Stimulated activated CD8-positive, alpha-beta memory T cell treated with anti-CD3 and anti-CD28 coated beads, Interleukin-15, amount 100 ng/mL, for 4 hours (primary cell): ENCODE data around the gene FMNL2.

Experiments
- DNase-seq, 2 donors: peaks; one replicate each; pipeline ENCODE4 v3.0.0-alpha.2; 2020; ENCODE audit warnings: low read depth in 2 of 2

Gene FMNL2

DNA sequence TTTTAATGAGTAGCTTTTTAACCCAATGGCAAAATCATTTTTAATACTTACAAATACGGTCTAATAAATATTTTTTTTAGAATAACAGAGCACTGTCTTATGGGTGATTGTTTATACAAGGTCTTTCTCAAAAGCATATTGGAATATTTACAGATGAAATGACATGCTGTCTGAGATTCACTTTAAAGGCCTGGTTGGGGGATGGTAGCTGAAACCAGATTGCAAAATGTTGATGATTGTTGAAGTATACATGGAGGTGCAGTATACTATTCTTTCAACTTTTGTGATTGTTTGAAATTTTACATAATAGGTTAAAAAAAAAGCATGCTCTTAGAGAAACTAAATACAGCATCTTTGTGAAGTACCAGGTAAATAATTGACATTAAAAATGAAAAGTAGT is 111.2 kb downstream of the FMNL2 start:
- no peak for DNase-seq

DNA sequence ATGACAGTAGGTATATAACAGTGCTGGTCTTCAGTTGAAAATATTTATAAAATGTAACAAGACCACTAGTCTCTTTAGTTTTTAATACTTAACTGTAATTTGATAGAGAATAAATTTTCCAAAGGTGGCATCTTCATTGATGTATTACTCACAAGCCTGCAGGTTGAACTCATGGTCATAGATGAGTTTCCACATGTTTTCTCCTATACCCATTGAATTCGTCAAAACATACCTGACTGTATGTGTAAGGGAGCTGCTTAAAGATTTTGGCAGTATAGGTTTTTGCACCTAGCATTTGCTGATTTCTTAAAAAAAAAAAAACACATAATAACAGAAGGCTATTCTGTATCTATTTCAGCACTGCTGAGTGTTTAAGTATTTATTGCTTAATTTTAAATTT is 112.9 kb downstream of the FMNL2 start:
- no peak for DNase-seq

DNA sequence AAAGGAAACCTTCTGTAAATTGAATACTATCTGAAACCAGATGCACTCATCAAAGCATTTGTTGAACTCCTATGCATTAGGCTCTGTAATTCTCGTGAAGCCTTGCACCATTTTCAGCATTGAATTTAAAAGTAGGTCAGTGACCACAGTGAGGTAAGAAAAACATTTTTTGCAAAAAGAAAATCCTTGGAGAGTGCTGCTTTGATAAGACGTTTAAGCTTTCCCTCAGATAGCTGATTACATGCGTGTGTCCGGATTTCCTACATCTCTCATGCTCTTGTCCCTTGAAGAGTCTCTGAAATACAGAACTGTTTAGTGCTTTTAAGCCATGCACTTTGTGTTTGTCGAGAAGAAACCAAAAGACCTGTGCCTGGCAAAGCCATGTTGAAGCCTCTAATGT is 113.6 kb downstream of the FMNL2 start:
- DNase-seq = no peak

DNA sequence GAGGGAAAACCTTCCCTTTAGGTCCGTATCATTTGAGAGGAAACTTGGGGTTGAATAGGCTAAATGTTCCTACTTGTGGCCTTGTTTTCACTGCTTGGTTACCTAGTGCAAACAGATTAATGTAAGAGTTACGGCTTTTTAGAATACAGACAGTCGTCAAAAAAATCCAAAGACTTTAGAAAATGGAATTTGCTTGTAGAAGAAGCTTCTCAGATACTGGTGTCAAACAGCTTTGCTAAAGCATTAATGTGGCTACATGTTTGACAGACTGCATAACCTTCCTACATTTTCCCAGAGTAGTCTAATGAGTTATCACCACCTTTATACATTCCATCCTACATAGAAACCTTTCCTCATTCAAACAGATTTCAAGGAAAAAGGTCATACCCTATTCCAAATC is 114.6 kb downstream of the FMNL2 start:
- DNase-seq = no peak

DNA sequence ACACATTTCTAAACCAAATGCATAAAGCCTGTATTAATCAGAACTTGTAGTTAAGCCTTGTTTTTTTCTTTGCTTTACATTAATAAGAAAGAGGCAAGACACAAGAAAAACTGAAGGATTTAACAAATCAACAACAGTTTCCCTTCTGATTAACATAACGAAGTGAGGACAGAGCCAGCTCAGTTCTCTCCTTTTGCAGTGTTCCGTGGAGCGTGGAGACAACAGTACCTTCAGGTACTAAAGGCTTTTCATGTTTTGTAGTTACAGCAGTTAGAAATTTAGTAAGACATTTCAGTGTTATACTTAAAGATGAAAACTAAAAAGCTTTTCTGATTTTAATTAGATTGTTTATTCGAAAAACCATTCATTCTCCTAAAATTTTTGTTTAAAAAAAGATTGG is 115.2 kb downstream of the FMNL2 start:
- no peak for DNase-seq

DNA sequence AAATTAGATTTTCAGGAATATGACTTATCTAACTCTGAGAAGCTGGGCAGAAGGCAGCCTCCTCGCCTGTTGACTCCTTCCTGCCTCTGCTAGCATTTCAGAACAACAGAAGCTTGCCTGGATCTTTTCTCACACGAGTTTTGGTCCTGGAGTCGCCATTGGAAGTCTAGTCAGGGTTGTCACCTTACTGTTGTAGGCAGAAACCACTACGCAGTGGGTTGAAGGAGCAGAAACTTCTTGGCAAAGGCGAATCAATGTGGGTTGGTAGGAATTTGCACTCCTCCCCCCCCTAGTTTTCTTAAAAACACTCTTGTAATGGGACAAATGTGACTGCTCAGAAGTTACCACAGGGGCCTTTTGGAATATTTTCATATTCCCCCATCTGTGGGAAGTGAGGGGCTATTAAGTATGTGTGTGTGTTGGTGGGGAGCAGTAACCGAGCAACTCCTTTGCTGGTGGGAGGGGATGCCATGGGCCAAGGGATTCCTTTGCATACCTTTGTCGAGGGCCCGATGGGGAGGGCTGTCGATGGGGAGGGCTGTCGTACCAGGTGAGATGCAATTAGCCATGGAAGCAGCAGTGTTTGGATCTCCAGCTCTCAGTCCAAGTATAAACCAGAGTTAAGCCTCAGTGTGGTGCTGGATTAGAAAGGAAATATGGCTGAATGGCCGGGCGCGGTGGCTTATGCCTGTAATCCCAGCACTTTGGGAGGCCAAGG is 117.4 kb downstream of the FMNL2 start:
- DNase-seq = no peak

DNA sequence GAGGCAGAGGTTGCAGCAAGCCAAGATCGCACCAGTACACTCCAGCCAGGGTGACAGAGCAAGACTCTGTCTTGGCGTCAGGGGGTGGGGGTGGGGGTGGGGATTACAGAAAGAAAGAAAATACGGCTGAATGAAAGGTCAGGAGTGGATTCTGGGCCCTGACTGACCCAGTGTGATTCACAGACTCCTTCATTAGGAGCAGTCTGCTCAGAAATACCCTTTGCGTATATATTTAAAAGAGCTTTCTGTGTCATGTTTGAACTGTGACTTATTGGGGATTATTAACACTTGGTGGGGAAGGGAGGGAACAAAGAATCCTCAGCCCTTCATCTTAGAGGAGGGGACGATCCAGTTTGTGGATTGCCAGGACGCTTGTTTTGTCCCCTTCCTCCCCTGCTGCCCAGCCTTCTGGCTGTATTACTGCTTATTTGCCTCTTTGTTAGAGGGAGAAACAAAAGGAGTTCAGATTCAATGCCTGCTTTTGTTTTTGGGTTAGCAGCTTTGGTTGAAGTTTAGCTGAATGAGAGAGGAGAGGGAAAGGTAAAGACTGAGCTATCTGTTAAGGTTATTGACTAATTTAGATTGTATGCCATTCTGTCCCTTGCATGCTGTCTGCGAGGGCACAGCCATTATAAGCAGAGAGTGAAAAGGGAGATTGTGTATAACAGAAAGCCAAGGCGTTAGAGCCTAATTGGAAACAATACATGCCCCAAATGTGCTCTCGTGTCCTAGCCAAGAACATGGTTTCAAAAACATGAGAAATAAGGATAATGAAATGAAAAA is 118.3 kb downstream of the FMNL2 start:
- no peak for DNase-seq

DNA sequence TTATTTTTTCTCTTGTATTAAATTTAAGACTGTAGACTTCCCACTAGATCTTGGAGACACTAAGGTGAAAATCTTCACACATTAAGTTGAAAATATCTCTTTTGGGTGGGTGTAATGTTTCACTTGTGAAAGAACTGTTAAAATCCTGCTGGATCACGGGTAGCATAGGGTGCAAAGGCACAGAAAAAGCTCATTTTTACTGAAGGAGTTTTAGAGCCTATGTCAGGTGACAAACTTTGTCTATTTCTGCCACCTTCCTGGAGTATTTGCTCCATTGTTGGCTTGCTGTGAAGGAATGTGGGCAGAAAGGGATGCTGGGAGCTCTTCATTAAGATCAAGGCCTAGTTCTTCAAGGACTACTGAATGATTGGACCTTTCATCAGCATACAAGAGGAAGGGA is 119.4 kb downstream of the FMNL2 start:
- no peak for DNase-seq

DNA sequence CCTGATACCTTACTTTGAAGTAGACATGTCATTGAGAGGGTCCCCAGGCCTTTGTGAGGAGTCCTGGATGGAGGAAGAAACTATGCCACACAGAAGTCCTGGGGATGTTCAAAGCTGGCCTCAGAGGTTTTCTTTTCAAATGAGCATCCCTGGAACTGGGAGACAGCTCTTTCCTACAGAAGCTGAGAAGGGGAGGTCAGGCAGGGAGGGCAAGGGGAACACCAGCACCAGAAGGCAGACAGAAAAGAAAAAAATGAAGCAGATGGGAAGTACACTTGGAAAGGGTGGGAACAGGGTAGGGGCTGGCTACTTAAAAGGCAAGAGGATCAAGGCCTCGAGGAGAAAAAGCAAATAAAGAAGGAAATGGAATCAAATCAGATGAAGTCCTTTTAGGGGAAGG is 120.0 kb downstream of the FMNL2 start:
- no peak for DNase-seq

DNA sequence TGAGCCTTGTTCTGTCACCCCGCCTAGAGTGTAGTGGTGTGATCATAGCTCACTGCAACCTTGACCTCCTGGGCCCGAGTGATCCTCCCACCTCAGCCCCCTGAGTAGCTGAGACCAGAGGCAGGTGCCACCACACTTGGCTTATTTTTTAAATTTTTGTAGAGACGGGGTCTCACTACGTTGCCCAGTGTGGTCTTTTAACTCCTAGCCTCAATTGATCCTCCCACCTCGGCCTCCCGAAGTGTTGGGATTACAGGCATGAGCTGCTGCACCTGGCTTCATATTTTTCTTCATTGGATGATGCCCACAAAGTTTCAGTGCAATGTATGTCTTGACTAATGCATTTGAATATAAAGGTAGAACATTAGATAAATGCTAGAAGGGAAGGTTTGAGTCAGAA is 120.8 kb downstream of the FMNL2 start:
- DNase-seq = no peak

DNA sequence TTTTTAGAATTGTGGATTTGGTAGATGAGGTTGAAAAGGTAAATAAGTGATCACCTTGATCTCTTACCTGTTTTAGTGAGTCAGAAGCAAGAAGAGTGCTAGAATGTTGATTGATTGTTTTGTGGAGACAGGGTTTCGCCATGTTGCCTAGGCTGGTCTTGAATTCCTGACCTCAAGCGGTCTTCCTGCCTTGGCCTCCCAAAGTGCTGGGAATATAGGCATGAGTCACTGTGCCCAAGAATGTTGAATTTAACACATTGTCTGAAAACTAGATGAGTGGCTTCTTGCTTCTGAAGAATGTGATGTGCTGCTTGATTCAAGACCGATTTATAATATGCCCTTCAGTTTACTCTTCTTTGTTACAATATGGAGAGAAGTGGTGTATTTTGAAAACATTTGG is 121.3 kb downstream of the FMNL2 start:
- DNase-seq = no peak

DNA sequence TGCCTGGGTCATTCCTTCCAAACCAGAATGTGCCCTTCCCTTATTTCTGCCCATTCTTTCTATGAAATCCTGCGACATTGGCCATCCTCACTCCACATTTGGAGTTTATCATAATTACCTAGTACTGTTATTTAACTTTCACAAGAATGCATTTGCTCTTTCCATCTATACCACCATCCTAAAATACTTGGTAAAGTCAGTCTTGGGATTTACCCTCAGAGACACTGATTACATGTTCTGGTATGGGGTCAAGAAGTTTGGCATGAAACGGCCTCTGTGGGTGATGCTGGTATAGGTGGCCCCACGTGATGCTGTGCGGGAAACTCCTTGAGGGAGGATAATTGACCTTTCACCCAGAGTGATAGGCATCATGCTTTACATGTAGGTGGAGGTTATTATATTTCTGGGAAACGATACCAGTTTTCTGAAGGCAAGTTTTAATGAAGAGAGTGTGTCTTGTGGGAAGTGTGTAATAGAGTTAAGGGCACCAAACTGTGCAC is 123.5 kb downstream of the FMNL2 start:
- no peak for DNase-seq

DNA sequence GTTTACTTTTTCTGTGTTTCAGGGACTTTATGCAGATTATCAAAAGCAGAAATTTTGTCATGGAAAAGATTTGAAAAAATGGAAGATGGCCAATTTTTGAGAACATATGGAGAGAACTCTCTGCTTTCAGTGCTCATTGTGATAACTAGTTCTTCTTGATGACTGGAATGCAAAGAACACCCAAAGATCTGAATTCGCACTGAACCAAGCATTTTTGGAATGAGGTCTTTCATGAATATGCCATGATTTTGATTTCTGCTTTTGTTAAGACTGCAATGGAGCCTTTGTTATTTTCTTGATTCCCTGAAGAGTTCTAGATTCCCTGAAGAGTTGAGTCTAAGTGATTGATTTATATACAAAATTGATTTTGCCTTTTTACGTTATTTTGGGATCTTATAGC is 124.1 kb downstream of the FMNL2 start:
- DNase-seq = no peak

DNA sequence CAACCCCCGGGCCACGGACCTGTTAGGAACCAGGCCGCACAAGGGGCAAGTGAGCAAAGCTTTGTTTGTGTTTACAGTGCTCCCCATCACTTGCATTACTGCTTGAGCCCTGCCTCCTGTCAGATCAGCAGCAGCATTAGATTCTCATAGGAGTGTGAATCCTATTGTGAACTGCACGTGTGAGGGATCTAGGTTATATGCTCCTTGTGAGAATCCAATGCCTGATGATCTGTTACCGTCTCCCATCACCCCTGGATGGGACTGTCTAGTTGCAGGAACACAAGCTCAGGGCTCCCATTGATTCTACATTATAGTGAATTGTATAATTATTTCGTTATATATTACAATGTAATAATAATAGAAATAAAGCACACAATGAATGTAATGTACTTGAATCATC is 125.6 kb downstream of the FMNL2 start:
- no peak for DNase-seq

DNA sequence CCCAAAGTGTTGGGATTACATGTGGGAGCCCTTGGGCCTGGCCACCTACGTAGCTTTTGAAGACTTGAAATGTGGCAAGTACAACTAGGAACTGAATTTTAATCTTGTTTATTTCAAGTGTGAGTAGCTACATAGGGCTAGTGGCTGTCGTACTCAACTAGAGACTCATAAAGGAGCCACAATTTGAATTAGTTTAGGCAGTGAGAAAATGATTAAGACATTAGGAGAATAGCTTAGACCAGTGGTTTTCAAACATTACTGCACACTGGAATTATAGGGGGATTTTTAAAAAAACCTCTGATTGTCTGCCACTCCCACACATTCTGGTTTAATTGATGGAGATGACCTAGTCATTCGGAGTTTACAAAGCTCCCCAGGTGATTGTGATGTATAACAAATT is 127.1 kb downstream of the FMNL2 start:
- no peak for DNase-seq

DNA sequence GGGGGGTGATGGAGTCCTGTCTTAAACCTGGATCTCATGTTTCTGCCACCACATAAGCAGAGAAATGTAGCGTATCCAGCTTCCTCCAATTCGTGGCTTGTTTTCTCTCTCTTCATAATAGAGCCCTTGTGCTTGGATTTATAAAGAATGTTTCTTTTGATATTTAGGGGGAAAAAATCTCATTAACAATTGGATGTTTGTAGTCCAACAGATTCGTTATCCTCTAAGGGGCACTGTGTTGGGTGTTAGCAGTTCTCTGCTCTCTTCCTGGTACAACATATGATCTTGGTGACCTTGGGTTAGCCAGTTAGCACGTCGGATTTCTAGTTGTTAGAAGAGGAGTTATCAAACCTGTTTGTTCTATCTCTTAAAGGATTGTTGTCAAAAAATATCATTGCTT is 127.8 kb downstream of the FMNL2 start:
- no peak for DNase-seq

DNA sequence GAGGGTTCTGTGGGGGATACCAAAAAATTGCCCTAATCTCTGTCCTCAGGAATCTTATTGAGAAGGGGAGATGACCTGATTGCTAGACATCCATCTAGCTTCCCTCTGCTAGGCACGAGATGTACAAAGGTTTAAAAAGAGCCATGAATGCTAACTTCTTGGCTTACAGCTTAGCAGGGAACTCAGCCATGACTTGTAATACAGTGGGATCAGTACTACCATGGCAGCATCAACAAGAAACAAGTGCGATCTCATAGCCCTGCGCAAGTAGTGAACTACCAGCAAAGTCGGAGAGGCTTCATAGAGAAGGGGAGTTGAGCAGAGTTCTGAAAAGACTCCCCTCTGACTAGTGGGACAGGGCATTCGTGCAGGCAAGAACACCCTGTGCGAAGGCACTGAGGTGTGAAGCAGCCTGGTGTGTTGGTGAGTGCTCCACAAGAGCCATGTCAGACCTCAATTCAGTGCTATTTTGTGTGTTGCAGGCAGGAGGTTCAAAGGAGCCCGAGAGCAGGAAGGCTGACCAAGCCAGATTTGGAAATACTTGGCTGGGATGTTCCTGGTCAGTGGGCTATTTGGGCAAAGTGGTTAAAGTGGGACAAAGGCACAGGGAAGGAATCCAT is 130.0 kb downstream of the FMNL2 start:
- no peak for DNase-seq

DNA sequence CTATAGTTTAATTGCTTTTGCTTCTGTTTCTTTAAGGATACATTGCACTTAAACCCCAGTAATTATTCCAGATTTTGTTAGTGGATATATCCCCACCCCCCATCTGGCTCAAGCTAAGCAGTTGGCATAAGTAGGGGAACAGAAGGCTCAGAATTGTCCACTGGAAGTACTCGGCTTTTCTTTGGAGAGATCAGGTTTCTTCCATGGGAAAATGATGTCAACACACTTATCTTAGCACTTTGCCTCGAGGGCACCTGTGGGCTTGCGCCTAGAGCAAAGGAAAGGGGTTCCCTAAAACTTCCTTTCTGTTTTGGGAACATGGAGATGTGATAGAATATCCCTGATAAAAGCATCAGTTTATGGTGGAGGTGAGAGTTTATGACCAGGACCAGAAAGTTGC is 130.6 kb downstream of the FMNL2 start:
- no peak for DNase-seq

DNA sequence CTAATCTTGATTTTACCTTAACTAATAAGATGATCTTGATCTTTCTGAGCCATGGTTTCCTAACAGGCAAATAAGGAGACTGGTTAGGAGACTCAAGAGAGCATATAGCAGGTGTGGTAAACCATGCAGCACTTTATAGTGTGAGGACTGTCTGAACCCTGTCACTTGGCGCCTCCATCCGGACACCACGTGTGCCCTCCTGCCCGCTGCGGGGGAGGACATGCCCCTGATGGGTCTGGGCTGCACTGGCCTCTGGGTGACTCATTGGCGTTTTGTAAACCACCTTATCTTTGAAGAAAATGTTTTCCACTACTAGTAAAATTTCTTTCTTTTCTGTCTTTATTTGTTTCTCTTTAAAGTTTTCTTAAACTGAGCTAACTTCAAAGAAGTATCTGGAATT is 131.1 kb downstream of the FMNL2 start:
- DNase-seq = no peak

DNA sequence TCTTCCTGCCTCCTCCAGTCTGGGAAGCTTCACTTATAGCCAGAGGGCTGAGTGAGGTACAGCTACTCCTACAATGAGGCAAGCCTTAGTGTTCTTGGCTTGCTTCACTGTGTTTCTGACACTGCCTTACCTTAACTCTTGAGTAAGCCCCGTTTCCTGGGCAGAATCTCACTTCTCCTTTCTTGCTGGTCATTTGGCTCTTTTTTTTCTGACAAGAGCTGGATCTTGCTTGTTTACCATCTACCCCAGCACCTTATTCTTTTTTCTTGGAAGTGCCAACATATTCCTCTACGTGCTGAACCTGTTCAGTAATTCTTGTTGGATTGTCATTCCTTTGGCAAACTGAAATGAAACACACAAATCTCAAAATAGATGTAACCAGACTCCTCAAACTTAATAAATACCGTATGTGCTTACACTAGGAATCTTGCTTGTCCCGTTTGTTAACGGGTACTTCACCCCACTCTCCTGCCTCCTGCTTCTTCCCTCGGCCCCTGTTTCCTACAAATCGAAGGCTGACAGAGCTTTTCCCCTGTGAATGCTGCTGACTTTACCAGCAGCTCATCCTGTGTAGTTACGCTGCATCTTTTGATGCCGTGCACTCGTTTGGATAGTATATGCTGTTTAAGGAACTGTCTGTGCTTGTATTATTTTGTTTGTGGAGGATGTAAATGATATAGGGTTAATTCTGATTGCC is 132.2 kb downstream of the FMNL2 start:
- DNase-seq = no peak

DNA sequence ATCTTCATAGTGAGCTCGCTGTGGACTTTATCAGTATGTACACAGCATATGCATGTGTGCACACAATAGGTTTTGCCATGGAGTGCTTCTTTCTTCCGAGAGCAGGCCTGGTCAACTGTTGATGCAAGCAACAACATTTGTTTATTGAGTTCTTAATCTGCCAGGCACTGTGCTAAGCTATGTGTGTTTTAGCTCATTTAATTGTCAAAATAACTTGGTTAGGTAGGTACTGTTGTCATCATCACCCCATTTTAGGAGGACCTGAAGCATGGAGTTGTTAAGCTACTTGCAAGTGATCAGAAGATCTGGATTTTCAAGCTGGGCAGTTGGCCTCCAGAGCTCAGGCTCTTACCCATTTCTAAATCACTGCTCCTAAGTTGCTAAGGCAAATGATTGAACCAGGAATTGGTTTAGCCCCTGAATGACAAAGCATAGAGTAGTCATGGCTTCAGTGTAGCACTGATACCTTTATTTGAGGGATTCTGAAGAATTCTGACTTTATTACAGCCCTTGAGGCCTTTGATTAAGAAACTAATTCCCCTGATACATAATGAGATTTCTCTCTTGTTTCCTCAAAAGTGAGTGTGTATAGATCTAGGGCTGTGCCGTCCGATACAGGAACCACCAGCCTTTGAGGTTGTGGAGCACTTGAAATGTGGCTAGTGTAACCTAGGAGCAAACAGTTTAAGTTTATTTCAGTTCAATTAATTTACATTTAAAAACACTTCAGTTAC is 132.9 kb downstream of the FMNL2 start:
- no peak for DNase-seq
